Mesenteric fat pad (tissue), 1 donor: ENCODE measurements around the gene HTR2C. TPM values are rescaled to one million over a fixed set of nuclear protein-coding genes. Genes with fewer than 3 reads are reported as not detected.

Source experiments
- microRNA-seq: library from miRNA; unstranded; fragments of <30 nt; microRNA quantifications from one replicate; pipeline ENCODE4 v1.2.0, GENCODE V29; 2020; ENCODE audit warnings: borderline number of aligned reads
- total RNA-seq: library from RNA; stranded (reverse); fragmentation: NEBNext Ultra II Directional; extraction: Animal tissue kit (Norgen Biotek cat#: 25700); gene quantifications from one replicate; pipeline ENCODE4 v1.2.1, GENCODE V29; 2021
- donor health status: DM: yes; HTN: yes; CAD: no.

Gene HTR2C
- total RNA-seq, 1 donor from 2014 or later: not detected

Small RNA genes lying within 50 kb of the gene (microRNA-seq; reads per million reads assigned to microRNA genes)
- gene MIR1264 (not detected), gene MIR1298 (not detected), gene MIR1911 (not detected), gene MIR1912 (not detected), gene MIR448 (not detected), gene MIR764 (not detected)
